Body of pancreas (tissue), 4 donors: ENCODE measurements around the gene RNU5B-1.

ENCODE experiments used
- POLR2A ChIP-seq, 3 donors: fragments of 450-650 bp; IDR thresholded peaks; one replicate each; pipeline ENCODE4 v1.6.1; 2016; ENCODE audit warnings: antibody characterized with exemption in 3 of 3, mild to moderate bottlenecking in 2 of 3
- TF ChIP-seq, protein P1 (sequence below), 7 experiments: fragments of 450-650 bp in 4 of 7; fragments of 200-600 bp in 3 of 7; sonication (generic) in 3 of 7; IDR thresholded peaks; one replicate each; pipeline ENCODE4 v1.5.1; 2016 to 2019; ENCODE audit warnings: antibody characterized with exemption in 7 of 7

DNA sequence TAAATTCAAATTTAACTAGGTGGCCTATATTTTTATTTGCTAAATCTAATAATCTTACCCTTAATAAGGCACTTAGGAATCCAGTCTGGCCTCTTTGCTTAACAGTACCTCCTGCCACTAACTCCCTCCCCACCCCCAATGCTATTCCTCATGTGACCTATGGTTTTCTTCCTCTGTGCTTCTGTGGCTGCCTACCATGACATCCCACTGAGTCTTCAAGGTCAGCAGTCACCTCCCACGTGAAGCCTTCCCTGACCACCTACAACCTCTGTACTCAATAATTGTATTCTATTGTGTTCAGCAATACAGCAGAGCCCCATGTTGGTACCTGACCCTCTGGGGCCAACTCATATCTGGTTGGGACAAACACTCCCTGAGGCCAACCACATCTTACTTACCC lies 27.5 kb upstream of the RNU5B-1 start:
- TF ChIP-seq, protein P1, sequence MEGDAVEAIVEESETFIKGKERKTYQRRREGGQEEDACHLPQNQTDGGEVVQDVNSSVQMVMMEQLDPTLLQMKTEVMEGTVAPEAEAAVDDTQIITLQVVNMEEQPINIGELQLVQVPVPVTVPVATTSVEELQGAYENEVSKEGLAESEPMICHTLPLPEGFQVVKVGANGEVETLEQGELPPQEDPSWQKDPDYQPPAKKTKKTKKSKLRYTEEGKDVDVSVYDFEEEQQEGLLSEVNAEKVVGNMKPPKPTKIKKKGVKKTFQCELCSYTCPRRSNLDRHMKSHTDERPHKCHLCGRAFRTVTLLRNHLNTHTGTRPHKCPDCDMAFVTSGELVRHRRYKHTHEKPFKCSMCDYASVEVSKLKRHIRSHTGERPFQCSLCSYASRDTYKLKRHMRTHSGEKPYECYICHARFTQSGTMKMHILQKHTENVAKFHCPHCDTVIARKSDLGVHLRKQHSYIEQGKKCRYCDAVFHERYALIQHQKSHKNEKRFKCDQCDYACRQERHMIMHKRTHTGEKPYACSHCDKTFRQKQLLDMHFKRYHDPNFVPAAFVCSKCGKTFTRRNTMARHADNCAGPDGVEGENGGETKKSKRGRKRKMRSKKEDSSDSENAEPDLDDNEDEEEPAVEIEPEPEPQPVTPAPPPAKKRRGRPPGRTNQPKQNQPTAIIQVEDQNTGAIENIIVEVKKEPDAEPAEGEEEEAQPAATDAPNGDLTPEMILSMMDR (IDR thresholded peaks at IDR 0.05), result no peak
- no peak for TF ChIP-seq POLR2A (IDR thresholded peaks at IDR 0.05)
